ENCODE results near the gene OMA1.
"Not testable (repeated sequence)": the region's sequence is repeated elsewhere in the genome, so short reads cannot be mapped to it uniquely, and the experiment has no call there.

The OMA1 gene

DNA sequence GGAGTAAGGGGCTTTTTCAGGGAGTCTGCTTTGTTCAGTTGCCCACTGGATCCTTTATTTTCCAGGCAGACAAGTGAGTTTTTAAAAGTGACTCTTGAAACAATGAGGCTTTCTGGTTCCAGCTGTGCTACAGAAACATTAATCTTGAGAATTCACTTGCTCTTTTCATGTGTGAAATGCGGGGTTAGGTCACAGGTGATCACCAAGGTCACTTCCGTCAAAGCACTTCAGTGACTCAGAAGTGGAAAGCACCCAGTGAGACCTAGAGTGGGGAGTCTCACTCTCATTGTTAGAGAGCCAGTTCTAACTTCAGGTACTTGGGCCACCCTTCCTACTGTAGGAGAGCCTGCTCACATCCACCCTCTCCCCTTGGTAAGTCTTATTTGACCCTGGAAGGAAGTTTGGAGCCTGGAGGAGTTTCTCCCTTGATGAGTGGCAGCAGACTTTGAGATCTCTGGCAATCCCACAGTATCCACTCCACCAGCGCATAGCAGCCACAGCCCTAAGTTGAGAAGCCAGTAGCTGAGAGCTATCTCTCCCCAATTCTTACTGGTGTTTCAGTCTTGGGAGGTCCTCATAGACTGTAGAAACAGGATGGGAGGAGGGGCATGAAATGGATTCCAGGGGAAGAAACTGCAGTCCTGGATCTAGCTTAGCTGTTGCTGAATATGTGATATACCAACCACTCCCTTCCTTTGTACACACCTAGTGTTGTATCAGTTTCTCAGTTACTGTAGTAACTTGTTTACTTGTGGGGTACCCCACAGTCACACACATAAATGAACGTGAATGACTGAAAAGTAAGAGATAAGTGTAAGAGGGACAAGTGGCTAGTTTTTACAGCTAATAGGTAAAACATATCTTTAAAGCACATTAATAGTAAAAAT is 27.4 kb upstream of the OMA1 start:
- DNase-seq (ENCODE audit: low read depth in 3 of 3): peak in 2 of 3 donors; percentile 29 to 32

DNA sequence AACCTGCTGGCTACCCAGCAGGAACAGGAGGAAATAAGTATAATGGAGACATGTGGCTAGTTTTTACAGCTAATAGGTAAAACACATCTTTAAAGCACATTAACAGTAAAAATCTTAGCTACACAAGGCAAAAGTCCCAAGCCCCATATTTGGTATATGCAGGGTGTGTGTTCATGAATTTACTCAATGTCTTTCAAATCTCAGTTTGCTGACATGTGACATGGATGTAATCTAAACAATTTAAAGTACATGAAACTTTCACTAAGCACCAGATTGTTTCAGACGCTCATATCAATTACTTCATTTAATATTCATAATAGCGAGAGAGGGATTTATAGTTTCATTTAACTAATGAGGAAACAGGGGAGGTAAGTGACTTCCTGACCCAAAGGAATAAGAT is 26.6 kb upstream of the OMA1 start:
- DNase-seq (ENCODE audit: low read depth in 3 of 3): no peak

DNA sequence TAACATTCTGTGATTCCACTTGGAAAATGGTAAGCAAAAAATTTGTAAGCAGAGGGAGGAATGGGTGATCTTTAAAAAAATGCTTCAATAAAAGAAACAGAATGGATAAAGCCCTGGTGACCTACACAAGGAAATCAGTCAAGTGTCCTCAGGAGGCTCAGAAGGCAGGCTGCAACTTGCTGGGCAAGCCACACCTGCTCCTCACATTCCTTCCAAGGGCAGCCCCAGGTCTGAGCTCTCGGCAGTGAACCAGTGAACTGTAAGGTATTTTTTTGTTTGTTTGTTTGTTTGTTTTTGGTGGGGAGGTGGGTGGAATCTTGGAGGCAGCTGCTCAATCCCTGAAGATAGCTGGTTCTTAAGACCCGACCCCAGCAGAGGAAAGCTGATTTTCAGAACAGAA is 26.2 kb upstream of the OMA1 start:
- DNase-seq (ENCODE audit: low read depth in 3 of 3): no peak

- no peak for DNase-seq (ENCODE audit: low read depth in 3 of 3)
Measured at GRCh38 chr1:58571616-58572015, 25.1 kb upstream of the OMA1 start.

GRCh38 chr1:58570817-58571216 is 24.3 kb upstream of the OMA1 start:
- no peak for DNase-seq (ENCODE audit: low read depth in 3 of 3)

DNA sequence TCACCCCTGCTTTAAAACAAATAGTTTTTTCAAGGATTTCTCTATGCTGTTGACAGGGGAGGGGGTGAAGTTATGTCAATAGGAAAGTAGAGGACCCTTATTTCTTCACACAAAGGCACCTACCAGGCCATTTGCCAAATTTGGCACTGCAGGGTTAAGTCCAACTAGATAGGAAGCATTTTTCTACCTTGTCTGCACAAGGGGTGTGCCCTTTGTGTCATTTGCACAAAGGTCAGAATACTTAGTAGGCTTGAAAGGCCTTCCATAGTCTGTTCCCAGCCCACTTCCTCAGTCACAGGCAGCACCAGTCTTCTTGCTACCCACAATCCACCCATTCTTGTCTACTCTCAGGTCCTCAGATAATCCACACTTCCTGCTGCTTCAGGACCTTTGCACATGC is 23.6 kb upstream of the OMA1 start:
- DNase-seq (ENCODE audit: low read depth in 3 of 3): no peak

DNA sequence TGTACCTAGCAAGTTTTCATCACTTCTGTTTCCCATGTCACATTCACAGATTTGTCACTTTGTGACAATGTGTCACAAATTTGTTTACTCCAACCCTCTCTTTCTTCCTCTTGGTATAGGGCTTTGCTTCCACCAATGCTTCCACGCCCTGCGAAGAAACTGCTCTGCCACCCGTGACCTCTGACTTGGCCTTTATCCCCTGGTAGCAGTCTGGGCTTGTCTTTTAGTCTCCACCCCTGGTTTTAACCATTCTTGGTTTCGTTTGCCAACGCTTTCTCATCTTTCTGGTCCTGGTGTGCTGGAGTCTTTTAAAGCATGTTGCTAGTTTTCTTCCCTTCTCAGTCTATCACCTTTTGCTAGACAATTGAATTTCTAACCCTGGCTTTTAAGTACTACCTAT is 22.4 kb upstream of the OMA1 start:
- no peak for DNase-seq (ENCODE audit: low read depth in 3 of 3)

DNA sequence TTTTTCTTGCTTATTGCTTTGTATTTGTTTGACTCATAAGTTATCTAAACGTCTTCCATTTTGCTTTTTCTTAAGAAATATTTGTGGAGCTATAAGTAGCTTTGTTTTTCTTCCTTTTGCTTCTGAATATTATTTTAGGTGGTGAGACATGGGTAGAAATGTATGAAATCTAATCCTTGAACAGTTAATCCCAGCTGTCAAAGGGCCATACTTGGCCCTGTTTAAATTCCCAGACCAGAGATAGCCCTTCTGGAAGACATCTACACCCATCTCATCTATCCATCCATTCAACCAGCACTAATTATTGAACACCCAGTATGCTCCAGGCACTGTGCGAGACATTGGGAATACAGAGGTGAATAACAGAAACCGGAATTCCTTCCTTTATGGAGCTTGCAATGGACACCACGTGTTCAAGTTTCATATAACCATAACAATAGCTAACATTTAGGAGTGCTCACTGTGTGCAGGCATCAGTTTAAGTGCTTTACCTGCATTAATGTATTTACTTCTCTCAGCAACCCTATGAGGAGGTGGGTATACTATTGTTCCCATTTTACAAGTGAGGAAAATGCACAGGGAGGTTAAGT is 21.8 kb upstream of the OMA1 start:
- DNase-seq (ENCODE audit: low read depth in 3 of 3): no peak

- DNase-seq (ENCODE audit: low read depth in 3 of 3): no peak
Measured at GRCh38 chr1:58566339-58566738, 19.8 kb upstream of the OMA1 start.

DNA sequence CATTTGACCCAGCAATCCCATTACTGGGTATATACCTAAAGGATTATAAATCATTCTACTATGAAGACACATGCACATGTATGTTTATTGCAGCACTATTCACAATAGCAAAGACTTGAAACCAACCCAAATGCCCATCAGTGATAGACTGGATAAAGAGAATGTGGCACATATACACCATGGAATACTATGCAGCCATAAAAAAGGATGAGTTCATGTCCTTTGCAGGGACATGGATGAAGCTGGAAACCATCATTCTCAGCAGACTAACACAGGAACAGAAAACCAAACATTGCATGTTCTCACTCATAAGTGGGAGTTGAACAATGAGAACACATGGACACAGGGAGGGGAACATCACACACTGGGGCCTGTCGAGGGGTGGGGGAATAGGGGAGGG is 17.2 kb upstream of the OMA1 start:
- DNase-seq (ENCODE audit: low read depth in 3 of 3): not testable (repeated sequence)

DNA sequence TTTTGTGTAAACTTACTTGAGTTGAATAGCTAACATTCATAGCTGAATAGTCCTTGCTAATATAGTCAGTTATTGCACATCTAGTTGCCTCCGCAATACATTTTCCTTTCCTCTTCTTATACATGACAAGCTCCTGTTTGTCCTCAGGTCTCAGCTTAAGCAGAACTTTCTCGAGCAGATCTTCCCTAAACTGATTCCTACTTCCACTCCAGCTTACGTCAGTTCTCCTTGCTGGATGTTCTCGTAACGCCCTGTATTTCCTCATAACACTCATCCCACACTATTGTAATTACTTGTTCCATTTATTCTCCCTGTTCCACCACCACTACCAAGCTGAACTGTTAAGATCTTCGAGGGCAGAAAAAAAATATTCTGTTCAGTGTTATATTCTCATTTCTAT is 15.1 kb upstream of the OMA1 start:
- no peak for DNase-seq (ENCODE audit: low read depth in 3 of 3)

- no peak for DNase-seq (ENCODE audit: low read depth in 3 of 3)
Measured at GRCh38 chr1:58555393-58555792, 8.9 kb upstream of the OMA1 start.

DNA sequence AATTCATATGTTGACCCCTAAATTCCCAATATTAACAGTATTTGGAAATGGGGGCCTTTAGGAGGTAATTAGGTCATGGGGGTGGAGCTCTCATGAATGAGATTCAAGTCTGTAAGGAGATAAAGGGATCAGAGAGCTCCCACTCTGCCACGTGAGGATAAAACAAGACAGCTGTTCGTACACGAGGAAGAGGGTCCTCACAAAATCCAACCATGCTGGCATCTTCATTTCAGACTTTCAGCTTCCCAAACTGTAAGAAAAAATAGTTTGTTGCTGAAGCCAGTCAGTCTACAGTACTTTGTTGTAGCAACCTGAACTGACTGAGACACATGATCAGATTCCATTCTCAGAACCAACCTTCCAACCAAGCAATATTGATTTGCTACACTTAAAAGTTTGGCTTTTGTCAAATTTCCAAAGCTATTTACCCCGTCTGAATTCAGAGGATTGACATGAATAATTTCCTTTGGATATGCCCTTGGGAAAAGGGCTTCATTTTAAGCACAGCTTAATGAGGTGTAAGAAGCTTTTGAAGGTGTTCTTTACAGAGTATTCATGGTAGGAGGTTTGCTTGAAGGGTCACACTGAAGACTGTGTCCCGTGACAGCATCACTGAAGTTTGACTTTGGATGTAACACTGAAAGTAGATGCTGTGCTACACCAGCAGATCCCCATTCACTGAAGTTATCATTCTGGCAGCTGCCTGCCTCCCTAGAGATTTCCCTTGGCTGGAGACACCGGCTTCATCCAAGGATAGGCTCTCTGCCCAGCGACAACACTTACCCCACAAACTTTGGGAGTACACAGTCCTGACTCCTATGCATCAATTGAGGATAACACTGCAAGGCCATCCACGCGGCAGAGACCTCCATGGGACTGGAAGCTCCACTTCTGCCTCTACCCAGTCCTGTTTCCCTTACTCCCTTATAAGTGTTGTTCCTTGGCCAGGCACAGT is 4.9 kb upstream of the OMA1 start:
- no peak for DNase-seq (ENCODE audit: low read depth in 3 of 3)

- not testable (repeated sequence) for DNase-seq (ENCODE audit: low read depth in 3 of 3)
Measured at GRCh38 chr1:58549291-58549690, 2.8 kb upstream of the OMA1 start.

DNA sequence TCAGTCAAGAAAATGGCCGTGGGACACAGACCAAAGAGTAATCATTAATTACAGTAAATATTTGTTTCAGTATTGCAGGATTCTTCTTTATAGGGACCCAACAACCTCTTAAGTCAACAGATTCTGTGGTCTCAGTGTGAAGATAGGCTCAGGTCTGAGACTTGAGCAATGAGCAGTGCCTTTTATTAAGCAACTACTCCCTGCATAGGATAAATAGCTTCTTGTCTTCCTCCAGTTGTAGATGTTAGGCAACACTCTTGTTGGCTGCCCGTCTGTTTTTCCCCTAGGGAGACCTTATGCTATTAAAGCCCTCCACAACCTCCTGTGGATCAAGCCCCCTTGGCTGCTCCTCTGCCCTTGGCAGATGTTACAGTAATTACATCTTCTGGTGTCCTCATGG is 1.8 kb upstream of the OMA1 start:
- DNase-seq (ENCODE audit: low read depth in 3 of 3): no peak

GRCh38 chr1:58545591-58546519 is 671 bp downstream of the OMA1 start:
- peak; percentile 52 to 58 (median 56) for DNase-seq (ENCODE audit: low read depth in 3 of 3)

- no peak for DNase-seq (ENCODE audit: low read depth in 3 of 3)
Measured at GRCh38 chr1:58543260-58543659, 3.3 kb downstream of the OMA1 start.

- no peak for DNase-seq (ENCODE audit: low read depth in 3 of 3)
Measured at GRCh38 chr1:58539553-58539952, 7.0 kb downstream of the OMA1 start.

DNA sequence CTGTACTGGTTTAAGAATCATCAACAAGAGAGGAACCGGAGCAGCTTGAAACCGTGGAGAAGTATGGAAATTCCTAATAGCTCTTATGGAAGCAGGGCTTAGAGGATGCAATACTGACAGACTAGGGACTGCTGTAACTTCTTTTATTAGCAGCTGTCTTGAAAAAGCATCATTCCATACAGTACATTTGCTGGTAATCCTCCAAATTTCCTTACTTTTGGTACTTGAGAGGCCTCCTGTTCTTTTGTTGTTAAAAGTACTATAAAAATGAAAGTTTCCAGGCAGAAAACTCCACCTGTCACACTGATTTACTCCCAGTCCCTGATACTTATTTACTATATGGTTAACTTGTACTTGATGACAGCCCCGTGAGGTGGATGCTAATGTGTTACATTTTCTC is 7.7 kb downstream of the OMA1 start:
- DNase-seq (ENCODE audit: low read depth in 3 of 3): no peak

DNA sequence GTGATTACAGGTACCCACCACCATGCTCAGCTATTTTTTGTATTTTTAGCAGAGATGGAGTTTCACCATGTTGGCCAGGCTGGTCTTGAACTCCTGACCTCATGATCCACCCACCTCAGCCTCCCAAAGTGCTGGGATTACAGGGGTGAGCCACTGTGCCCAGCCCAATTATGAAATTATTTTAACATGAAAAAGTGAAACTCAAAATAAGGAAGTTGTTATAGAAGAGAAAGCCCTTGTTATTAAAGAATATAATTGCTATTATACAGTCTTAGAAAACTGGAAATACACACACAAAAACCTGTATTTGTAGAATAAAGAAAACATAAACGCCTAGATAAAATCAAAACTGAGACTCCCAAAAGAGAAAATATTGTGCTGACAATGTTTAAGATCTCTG is 14.7 kb downstream of the OMA1 start:
- not testable (repeated sequence) for DNase-seq (ENCODE audit: low read depth in 3 of 3)

DNA sequence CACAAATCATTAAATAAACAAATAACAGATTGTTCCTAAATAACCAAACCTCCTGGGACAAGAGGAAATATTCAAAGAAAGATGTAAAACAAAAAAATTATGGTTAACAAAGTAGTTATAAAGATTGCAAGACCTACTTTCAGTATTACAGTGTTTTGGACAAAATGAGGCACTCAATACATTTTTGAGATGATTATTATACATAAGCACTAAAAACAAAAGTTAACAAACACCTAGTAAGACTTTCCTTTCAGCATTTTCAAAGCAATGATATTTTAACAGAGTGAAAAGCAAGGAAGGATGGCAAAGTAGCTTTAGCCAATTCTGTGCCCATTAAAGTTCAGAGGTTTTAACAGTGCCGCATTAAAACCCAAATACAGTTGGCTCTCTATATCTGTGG is 17.2 kb downstream of the OMA1 start:
- no peak for DNase-seq (ENCODE audit: low read depth in 3 of 3)
